HepG2 (cell line): ENCODE data around the gene SLC44A4. TPM values are rescaled to one million over a fixed set of nuclear protein-coding genes. Genes with fewer than 3 reads are reported as not detected.

ENCODE experiments used
- GLI4 ChIP-seq: sonication (generic); formaldehyde crosslinking; IDR thresholded peaks from 2 replicates; pipeline ENCODE4 v1.5.1; 2020; ENCODE audit warnings: missing genetic modification reagents, mild to moderate bottlenecking, moderate library complexity, borderline replicate concordance
- HNF4A ChIP-seq: sonication (generic); formaldehyde crosslinking; IDR thresholded peaks from 2 replicates; pipeline ENCODE4 v1.4.0; 2020; ENCODE audit warnings: missing genetic modification reagents
- NCOA1 ChIP-seq: sonication (generic); formaldehyde crosslinking; IDR thresholded peaks from 2 replicates; pipeline ENCODE4 v1.9.0; 2021; ENCODE audit warnings: missing genetic modification reagents
- SNAI1 ChIP-seq: sonication (generic); formaldehyde crosslinking; IDR thresholded peaks from 2 replicates; pipeline ENCODE4 v1.5.0; 2020; ENCODE audit warnings: mild to moderate bottlenecking, missing genetic modification reagents, borderline replicate concordance
- ZFX ChIP-seq: sonication (generic); formaldehyde crosslinking; IDR thresholded peaks from 2 replicates; pipeline ENCODE4 v1.4.0; 2020; ENCODE audit warnings: mild to moderate bottlenecking, low read depth, missing genetic modification reagents, moderate library complexity
- ZFY ChIP-seq: sonication (generic); formaldehyde crosslinking; IDR thresholded peaks from 2 replicates; pipeline ENCODE4 v1.4.0; 2020; ENCODE audit warnings: missing genetic modification reagents
- ZNF329 ChIP-seq: sonication (generic); formaldehyde crosslinking; IDR thresholded peaks from 2 replicates; pipeline ENCODE4 v1.9.0; 2021; ENCODE audit warnings: low read depth, mild to moderate bottlenecking, missing genetic modification reagents
- polyA plus RNA-seq, 8 experiments: library from polyadenylated mRNA; depleted of rRNA in 3 of 8; stranded (reverse) in 7 of 8; unstranded in 1 of 8; fragments of >200 nt; fragmentation: Illumina TruSeq in 4 of 8; extraction: Trizol in 4 of 8; gene quantifications; 2 replicates each; pipeline versions ENCODE4 v1.2.1 to v1.2.3, GENCODE V29; 2011 to 2016; ENCODE audit warnings: low read depth in 4 of 8, missing spikeins in 1 of 8, mixed read lengths in 1 of 8; ENCODE audit not compliant: insufficient read depth in 1 of 8
- total RNA-seq, 5 experiments: library from RNA; depleted of rRNA; stranded (reverse); fragments of >200 nt; fragmentation: Illumina TruSeq; extraction: Trizol; gene quantifications; 2 replicates each; pipeline ENCODE4 v1.2.3, GENCODE V29; 2016; ENCODE audit warnings: low read depth in 1 of 5
- TF ChIP-seq, protein P1 (sequence below): sonication (generic); formaldehyde crosslinking; IDR thresholded peaks from 2 replicates; pipeline ENCODE4 v1.8.0; 2022; ENCODE audit warnings: mild to moderate bottlenecking, missing genetic modification reagents; ENCODE audit not compliant: insufficient replicate concordance
- TF ChIP-seq, protein P2 (sequence below): sonication (generic); formaldehyde crosslinking; conservative IDR thresholded peaks from 2 replicates; pipeline ENCODE4 v1.4.0; 2020; ENCODE audit warnings: mild to moderate bottlenecking, missing genetic modification reagents, moderate library complexity
- TF ChIP-seq, protein P3 (sequence below): sonication (generic); formaldehyde crosslinking; IDR thresholded peaks from one replicate; pipeline ENCODE4 v1.5.1; 2020; ENCODE audit warnings: mild to moderate bottlenecking, missing genetic modification reagents; ENCODE audit errors: not compliant biosample characterization
- TF ChIP-seq, protein P4 (sequence below): sonication (generic); formaldehyde crosslinking; IDR thresholded peaks from 2 replicates; pipeline ENCODE4 v1.8.0; 2022; ENCODE audit warnings: missing genetic modification reagents, mild to moderate bottlenecking, borderline replicate concordance

The SLC44A4 gene
- total and polyA plus RNA-seq, 2 of the 13 experiments (the other 11 are each of a cell fraction or from before 2014, with no cell fraction given), result 3.5 to 5.9 TPM

DNA sequence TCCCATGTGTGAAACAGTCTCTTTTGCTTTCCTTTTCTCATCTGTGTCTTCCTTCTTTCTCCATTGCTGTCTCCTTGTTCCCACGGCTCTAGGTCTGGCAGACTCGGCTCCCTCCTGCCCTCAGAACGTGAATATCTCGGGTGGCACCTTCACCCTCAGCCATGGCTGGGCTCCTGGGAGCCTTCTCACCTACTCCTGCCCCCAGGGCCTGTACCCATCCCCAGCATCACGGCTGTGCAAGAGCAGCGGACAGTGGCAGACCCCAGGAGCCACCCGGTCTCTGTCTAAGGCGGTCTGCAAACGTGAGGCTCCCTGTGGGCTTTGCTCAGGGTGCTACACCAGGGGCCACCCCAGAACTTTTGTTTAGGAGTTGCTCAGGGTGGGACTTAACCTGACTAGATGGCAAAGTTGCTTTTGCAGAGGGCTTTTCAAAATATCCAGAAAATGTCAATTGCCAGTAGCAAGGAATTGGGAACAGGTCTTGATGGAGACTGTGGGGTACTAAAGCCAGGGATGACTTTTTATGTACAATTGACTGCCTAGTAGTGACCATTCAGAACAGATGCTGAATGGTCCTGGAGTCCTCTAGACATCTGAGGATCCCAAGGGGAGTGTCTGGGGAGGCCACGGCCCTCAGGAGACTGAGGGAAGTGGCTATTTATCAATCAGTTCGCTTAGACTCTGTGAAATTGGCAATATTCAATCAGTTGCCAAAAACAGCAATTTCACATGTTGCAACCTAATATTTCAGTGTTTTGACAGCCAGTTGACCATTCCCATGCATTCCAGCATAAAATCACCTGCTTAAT lies 49.3 kb upstream of the SLC44A4 start (continued):
- TF ChIP-seq GLI4 (CRISPR knock-in tag) (0 out of 2 replicates have a peak, but pooled peaks have one; percentile 41), SNAI1 (CRISPR knock-in tag) (no peak), ZFY (CRISPR knock-in tag) (peak; percentile 41; the same call in 1 of the 2 replicates), ZFX (CRISPR knock-in tag) (peak; percentile 38), HNF4A (CRISPR knock-in tag) (no peak), NCOA1 (no peak), ZNF329 (CRISPR knock-in tag) (0 out of 2 replicates have a peak, but pooled peaks have one; percentile 59)
- TF ChIP-seq, protein P1, sequence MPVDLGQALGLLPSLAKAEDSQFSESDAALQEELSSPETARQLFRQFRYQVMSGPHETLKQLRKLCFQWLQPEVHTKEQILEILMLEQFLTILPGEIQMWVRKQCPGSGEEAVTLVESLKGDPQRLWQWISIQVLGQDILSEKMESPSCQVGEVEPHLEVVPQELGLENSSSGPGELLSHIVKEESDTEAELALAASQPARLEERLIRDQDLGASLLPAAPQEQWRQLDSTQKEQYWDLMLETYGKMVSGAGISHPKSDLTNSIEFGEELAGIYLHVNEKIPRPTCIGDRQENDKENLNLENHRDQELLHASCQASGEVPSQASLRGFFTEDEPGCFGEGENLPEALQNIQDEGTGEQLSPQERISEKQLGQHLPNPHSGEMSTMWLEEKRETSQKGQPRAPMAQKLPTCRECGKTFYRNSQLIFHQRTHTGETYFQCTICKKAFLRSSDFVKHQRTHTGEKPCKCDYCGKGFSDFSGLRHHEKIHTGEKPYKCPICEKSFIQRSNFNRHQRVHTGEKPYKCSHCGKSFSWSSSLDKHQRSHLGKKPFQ (CRISPR knock-in tag), result no peak
- TF ChIP-seq, protein P2, sequence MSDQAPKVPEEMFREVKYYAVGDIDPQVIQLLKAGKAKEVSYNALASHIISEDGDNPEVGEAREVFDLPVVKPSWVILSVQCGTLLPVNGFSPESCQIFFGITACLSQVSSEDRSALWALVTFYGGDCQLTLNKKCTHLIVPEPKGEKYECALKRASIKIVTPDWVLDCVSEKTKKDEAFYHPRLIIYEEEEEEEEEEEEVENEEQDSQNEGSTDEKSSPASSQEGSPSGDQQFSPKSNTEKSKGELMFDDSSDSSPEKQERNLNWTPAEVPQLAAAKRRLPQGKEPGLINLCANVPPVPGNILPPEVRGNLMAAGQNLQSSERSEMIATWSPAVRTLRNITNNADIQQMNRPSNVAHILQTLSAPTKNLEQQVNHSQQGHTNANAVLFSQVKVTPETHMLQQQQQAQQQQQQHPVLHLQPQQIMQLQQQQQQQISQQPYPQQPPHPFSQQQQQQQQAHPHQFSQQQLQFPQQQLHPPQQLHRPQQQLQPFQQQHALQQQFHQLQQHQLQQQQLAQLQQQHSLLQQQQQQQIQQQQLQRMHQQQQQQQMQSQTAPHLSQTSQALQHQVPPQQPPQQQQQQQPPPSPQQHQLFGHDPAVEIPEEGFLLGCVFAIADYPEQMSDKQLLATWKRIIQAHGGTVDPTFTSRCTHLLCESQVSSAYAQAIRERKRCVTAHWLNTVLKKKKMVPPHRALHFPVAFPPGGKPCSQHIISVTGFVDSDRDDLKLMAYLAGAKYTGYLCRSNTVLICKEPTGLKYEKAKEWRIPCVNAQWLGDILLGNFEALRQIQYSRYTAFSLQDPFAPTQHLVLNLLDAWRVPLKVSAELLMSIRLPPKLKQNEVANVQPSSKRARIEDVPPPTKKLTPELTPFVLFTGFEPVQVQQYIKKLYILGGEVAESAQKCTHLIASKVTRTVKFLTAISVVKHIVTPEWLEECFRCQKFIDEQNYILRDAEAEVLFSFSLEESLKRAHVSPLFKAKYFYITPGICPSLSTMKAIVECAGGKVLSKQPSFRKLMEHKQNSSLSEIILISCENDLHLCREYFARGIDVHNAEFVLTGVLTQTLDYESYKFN, result no peak
- TF ChIP-seq, protein P3, sequence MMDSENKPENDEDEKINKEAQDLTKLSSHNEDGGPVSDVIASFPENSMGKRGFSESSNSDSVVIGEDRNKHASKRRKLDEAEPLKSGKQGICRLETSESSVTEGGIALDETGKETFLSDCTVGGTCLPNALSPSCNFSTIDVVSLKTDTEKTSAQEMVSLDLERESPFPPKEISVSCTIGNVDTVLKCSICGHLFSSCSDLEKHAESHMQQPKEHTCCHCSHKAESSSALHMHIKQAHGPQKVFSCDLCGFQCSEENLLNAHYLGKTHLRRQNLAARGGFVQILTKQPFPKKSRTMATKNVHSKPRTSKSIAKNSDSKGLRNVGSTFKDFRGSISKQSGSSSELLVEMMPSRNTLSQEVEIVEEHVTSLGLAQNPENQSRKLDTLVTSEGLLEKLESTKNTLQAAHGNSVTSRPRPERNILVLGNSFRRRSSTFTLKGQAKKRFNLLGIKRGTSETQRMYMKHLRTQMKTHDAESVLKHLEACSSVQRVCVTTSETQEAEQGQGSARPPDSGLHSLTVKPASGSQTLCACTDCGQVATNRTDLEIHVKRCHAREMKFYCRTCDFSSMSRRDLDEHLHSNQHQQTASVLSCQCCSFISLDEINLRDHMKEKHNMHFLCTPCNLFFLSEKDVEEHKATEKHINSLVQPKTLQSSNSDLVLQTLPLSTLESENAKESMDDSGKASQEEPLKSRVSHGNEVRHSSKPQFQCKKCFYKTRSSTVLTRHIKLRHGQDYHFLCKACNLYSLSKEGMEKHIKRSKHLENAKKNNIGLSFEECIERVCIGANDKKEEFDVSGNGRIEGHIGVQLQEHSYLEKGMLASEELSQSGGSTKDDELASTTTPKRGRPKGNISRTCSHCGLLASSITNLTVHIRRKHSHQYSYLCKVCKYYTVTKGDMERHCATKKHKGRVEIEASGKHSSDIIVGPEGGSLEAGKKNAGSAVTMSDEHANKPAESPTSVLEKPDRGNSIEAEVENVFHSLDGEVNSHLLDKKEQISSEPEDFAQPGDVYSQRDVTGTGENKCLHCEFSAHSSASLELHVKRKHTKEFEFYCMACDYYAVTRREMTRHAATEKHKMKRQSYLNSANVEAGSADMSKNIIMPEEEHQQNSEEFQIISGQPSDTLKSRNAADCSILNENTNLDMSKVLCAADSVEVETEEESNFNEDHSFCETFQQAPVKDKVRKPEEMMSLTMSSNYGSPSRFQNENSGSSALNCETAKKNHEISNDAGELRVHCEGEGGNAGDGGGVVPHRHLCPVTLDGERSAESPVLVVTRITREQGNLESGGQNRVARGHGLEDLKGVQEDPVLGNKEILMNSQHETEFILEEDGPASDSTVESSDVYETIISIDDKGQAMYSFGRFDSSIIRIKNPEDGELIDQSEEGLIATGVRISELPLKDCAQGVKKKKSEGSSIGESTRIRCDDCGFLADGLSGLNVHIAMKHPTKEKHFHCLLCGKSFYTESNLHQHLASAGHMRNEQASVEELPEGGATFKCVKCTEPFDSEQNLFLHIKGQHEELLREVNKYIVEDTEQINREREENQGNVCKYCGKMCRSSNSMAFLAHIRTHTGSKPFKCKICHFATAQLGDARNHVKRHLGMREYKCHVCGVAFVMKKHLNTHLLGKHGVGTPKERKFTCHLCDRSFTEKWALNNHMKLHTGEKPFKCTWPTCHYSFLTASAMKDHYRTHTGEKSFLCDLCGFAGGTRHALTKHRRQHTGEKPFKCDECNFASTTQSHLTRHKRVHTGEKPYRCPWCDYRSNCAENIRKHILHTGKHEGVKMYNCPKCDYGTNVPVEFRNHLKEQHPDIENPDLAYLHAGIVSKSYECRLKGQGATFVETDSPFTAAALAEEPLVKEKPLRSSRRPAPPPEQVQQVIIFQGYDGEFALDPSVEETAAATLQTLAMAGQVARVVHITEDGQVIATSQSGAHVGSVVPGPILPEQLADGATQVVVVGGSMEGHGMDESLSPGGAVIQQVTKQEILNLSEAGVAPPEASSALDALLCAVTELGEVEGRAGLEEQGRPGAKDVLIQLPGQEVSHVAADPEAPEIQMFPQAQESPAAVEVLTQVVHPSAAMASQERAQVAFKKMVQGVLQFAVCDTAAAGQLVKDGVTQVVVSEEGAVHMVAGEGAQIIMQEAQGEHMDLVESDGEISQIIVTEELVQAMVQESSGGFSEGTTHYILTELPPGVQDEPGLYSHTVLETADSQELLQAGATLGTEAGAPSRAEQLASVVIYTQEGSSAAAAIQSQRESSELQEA (CRISPR knock-in tag), result peak; percentile 53
- TF ChIP-seq, protein P4, sequence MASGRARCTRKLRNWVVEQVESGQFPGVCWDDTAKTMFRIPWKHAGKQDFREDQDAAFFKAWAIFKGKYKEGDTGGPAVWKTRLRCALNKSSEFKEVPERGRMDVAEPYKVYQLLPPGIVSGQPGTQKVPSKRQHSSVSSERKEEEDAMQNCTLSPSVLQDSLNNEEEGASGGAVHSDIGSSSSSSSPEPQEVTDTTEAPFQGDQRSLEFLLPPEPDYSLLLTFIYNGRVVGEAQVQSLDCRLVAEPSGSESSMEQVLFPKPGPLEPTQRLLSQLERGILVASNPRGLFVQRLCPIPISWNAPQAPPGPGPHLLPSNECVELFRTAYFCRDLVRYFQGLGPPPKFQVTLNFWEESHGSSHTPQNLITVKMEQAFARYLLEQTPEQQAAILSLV (CRISPR knock-in tag), result no peak
